Dermis microvascular lymphatic vessel endothelial cell (primary cell): ENCODE results near the gene RNASE11. TPM values are rescaled to one million over a fixed set of nuclear protein-coding genes. Genes with fewer than 3 reads are reported as not detected.

Source experiments
- total RNA-seq: library from RNA; depleted of rRNA; stranded (reverse); fragments of >200 nt; gene quantifications from 2 replicates; pipeline ENCODE4 v1.2.1, GENCODE V29; 2014

The RNASE11 gene
- total RNA-seq, 1 donor from 2014 or later: not detected

Other genes starting within 250 kb of the RNASE11 start
- gene PARP2, start 244.4 kb downstream of the RNASE11 start, total RNA-seq: 5.3 and 6.3 TPM in 2 replicates
- gene TEP1, start 174.5 kb downstream of the RNASE11 start, total RNA-seq: 19.8 and 36.0 TPM in 2 replicates
- gene KLHL33, start 151.8 kb downstream of the RNASE11 start, total RNA-seq: under 0.01 and 0.13 TPM in 2 replicates
- gene OSGEP, start 133.2 kb downstream of the RNASE11 start, total RNA-seq: 54.9 and 70.4 TPM in 2 replicates
- 65.7 and 75.1 TPM in 2 replicates for gene APEX1, start 132.8 kb downstream of the RNASE11 start, total RNA-seq
- gene PIP4P1, start 126.6 kb downstream of the RNASE11 start, total RNA-seq: 22.1 and 28.6 TPM in 2 replicates
- gene PNP, start 118.6 kb downstream of the RNASE11 start, total RNA-seq: 222 and 264 TPM in 2 replicates
- not detected in 2 replicates for gene RNASE10, start 82.5 kb downstream of the RNASE11 start, total RNA-seq
- not detected in 2 replicates for gene RNASE9, start 27.0 kb downstream of the RNASE11 start, total RNA-seq
- not detected in 2 replicates for gene RNASE12, start 3.4 kb upstream of the RNASE11 start, total RNA-seq
- not detected in 2 replicates for gene OR6S1, start 53.7 kb upstream of the RNASE11 start, total RNA-seq
- gene RNASE4, start 96.6 kb upstream of the RNASE11 start, total RNA-seq: 16.2 and 26.9 TPM in 2 replicates
- 5.6 and 6.2 TPM in 2 replicates for gene ANG, start 100.8 kb upstream of the RNASE11 start, total RNA-seq
- gene EDDM3A, start 157.9 kb upstream of the RNASE11 start, total RNA-seq: not detected in 2 replicates
- not detected in 2 replicates for gene EDDM3B, start 180.4 kb upstream of the RNASE11 start, total RNA-seq
- gene RNASE6, start 193.3 kb upstream of the RNASE11 start, total RNA-seq: not detected in 2 replicates
- 7.1 and 8.0 TPM in 2 replicates for gene RNASE1, start 214.8 kb upstream of the RNASE11 start, total RNA-seq